ENCODE data around the gene CDC42EP4.

GRCh38 chr17:73269329-73269615 lies 42.5 kb downstream of the CDC42EP4 start:
- TF ChIP-seq CTCF (IDR thresholded peaks at IDR 0.05; ENCODE audit: low read depth, low read length, poor library complexity, severe bottlenecking) (no peak), EZH2phosphoT487 (IDR thresholded peaks at IDR 0.05; ENCODE audit: borderline replicate concordance, low read length) (no peak)

Data from DOHH2 (cell line).